Panc1 (cell line): Measurements from ENCODE around the gene PAX9.

Source experiments
- POLR2AphosphoS5 ChIP-seq: IDR thresholded peaks from 2 replicates; pipeline ENCODE4 v1.6.1; 2012; ENCODE audit warnings: mild to moderate bottlenecking, low read depth, low read length, moderate library complexity
- TCF7L2 ChIP-seq: IDR thresholded peaks from 2 replicates; pipeline ENCODE4 v1.6.1; 2011; ENCODE audit warnings: mild to moderate bottlenecking, low read depth, low read length, inconsistent platforms
- TF ChIP-seq, protein P1 (sequence below): fragments of 450-650 bp; IDR thresholded peaks from 2 replicates; pipeline ENCODE4 v1.5.1; 2017; ENCODE audit warnings: mild to moderate bottlenecking
- TF ChIP-seq, protein P2 (sequence below), 2 experiments: IDR thresholded peaks; 2 replicates each; pipeline ENCODE4 v1.6.1; 2011 to 2012; ENCODE audit warnings: low read depth in 2 of 2, control low read depth in 1 of 2, low read length in 1 of 2, mild to moderate bottlenecking in 1 of 2, moderate library complexity in 1 of 2; ENCODE audit not compliant: insufficient read depth in 1 of 2

DNA sequence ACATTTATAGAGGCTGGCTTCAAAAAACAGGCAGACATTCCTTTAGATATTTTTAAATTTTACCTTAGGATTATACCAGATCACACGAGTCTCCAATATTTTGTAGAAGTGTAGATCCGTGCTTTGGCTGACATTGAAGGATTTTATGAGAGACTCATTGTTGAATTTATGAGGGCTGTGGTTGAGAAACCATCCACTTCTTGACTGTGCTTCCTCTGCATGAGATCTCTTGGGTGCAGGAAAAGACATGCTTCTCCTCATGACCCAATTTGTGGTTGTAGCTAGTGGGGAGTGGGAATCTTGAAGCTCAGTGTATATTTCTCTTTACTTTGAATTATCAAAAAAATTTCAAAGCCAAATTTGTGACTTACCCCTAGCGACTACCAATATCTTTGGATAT, 42.5 kb upstream of the PAX9 start:
- TF ChIP-seq, protein P1, sequence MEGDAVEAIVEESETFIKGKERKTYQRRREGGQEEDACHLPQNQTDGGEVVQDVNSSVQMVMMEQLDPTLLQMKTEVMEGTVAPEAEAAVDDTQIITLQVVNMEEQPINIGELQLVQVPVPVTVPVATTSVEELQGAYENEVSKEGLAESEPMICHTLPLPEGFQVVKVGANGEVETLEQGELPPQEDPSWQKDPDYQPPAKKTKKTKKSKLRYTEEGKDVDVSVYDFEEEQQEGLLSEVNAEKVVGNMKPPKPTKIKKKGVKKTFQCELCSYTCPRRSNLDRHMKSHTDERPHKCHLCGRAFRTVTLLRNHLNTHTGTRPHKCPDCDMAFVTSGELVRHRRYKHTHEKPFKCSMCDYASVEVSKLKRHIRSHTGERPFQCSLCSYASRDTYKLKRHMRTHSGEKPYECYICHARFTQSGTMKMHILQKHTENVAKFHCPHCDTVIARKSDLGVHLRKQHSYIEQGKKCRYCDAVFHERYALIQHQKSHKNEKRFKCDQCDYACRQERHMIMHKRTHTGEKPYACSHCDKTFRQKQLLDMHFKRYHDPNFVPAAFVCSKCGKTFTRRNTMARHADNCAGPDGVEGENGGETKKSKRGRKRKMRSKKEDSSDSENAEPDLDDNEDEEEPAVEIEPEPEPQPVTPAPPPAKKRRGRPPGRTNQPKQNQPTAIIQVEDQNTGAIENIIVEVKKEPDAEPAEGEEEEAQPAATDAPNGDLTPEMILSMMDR, result no peak
- TF ChIP-seq POLR2AphosphoS5, result no peak
- TF ChIP-seq, protein P2, sequence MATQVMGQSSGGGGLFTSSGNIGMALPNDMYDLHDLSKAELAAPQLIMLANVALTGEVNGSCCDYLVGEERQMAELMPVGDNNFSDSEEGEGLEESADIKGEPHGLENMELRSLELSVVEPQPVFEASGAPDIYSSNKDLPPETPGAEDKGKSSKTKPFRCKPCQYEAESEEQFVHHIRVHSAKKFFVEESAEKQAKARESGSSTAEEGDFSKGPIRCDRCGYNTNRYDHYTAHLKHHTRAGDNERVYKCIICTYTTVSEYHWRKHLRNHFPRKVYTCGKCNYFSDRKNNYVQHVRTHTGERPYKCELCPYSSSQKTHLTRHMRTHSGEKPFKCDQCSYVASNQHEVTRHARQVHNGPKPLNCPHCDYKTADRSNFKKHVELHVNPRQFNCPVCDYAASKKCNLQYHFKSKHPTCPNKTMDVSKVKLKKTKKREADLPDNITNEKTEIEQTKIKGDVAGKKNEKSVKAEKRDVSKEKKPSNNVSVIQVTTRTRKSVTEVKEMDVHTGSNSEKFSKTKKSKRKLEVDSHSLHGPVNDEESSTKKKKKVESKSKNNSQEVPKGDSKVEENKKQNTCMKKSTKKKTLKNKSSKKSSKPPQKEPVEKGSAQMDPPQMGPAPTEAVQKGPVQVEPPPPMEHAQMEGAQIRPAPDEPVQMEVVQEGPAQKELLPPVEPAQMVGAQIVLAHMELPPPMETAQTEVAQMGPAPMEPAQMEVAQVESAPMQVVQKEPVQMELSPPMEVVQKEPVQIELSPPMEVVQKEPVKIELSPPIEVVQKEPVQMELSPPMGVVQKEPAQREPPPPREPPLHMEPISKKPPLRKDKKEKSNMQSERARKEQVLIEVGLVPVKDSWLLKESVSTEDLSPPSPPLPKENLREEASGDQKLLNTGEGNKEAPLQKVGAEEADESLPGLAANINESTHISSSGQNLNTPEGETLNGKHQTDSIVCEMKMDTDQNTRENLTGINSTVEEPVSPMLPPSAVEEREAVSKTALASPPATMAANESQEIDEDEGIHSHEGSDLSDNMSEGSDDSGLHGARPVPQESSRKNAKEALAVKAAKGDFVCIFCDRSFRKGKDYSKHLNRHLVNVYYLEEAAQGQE (IDR thresholded peaks at IDR 0.05; ENCODE audit: insufficient read depth in 1 of 2, low read depth in 2 of 2, low read length in 1 of 2), result no peak
- no peak for TF ChIP-seq TCF7L2
